Heart left ventricle (tissue), 16 donors: Measurements from ENCODE around the gene SHF. TPM values are rescaled to one million over a fixed set of nuclear protein-coding genes. Genes with fewer than 3 reads are reported as not detected.

Experiments used
- ATAC-seq, 4 donors: fragments of 200-7000 bp; cut with Tn5 transposase; one replicate each; pipeline ENCODE4 v1.9.1; 2020 to 2022; ENCODE audit warnings: moderate library complexity in 4 of 4, mild to moderate bottlenecking in 3 of 4, moderate number of reproducible peaks in 1 of 4
- DNase-seq, 5 donors: peaks; one replicate each; pipeline ENCODE4 v3.0.0-alpha.2; 2020
- H3K27ac ChIP-seq, 12 donors: fragments of 200-600 bp; sonication (generic) in 4 of 12; one replicate each; pipeline versions ENCODE4 v1.5.0 to v1.8.0; 2016 to 2022; ENCODE audit warnings: mild to moderate bottlenecking in 2 of 12
- H3K27me3 ChIP-seq, 9 donors: fragments of 200-600 bp; sonication (generic) in 2 of 9; one replicate each; pipeline versions ENCODE4 v1.5.1 to v1.8.0; 2016 to 2022; ENCODE audit warnings: mild to moderate bottlenecking in 3 of 9
- H3K36me3 ChIP-seq, 9 donors: fragments of 200-600 bp; sonication (generic) in 2 of 9; one replicate each; pipeline versions ENCODE4 v1.5.0 to v1.8.0; 2018 to 2022; ENCODE audit warnings: mild to moderate bottlenecking in 2 of 9
- H3K4me1 ChIP-seq, 12 donors: fragments of 200-600 bp; sonication (generic) in 4 of 12; one replicate each; pipeline versions ENCODE4 v1.5.0 to v1.8.0; 2016 to 2022; ENCODE audit warnings: mild to moderate bottlenecking in 3 of 12
- H3K4me3 ChIP-seq, 12 donors: fragments of 200-600 bp; sonication (generic) in 4 of 12; one replicate each; pipeline versions ENCODE4 v1.5.0 to v1.8.0; 2017 to 2022; ENCODE audit warnings: mild to moderate bottlenecking in 9 of 12, moderate library complexity in 4 of 12
- H3K9me3 ChIP-seq, 12 donors: fragments of 200-600 bp; sonication (generic) in 4 of 12; one replicate each; pipeline versions ENCODE4 v1.5.0 to v1.8.0; 2016 to 2022; ENCODE audit warnings: mild to moderate bottlenecking in 1 of 12
- CTCF ChIP-seq, 12 donors: fragments of 200-600 bp; sonication (generic) in 4 of 12; IDR thresholded peaks; one replicate each; pipeline versions ENCODE4 v1.5.0 to v1.8.0; 2018 to 2022; ENCODE audit warnings: antibody characterized with exemption in 12 of 12, mild to moderate bottlenecking in 5 of 12
- POLR2A ChIP-seq, 2 donors: fragments of 450-650 bp; IDR thresholded peaks; one replicate each; pipeline ENCODE4 v1.6.1; 2017; ENCODE audit warnings: antibody characterized with exemption in 2 of 2, mild to moderate bottlenecking in 2 of 2, moderate library complexity in 2 of 2
- WGBS, 4 donors: extraction: QIAGEN DNeasy Blood & Tissue Kit in 2 of 4; methylation state at CpG; one replicate each; pipeline versions ENCODE4 v1.1.5 to v1.1.7; 2013 to 2018; 5-methylcytosine and 5-hydroxymethylcytosine counted together
- intact Hi-C, 10 donors: fragments of 100-400 bp; cut with DNase I; formaldehyde crosslinking; loops; one replicate each; pipeline versions ENCODE4 v1.11.1 to v1.14.2; 2022
- polyA plus RNA-seq, 2 donors: library from polyadenylated mRNA; stranded (reverse); fragments of 200-250 nt; gene quantifications; one replicate each; pipeline ENCODE4 v1.2.3, GENCODE V29; 2013
- total RNA-seq, 9 donors: library from RNA; depleted of rRNA in 2 of 9; stranded (reverse); fragments of >200 nt in 2 of 9; fragmentation: NEBNext Ultra II Directional in 3 of 9; extraction: Animal tissue kit (Norgen Biotek cat#: 25700) in 3 of 9; gene quantifications; one replicate each; pipeline versions ENCODE4 v1.1.0 to v1.2.4, GENCODE V29; 2016 to 2023
- donor health status: ischemic (EF 13 %, LVEDD 7.1; RV severe dilation, severe dysfunction).
- donor health status: healthy with polysubstance abuse.
- donor health status: DM: no; HTN: yes; CAD: no.
- donor health status: DM: no; HTN: no; CAD: no.
- donor health status: ischemic (EF 25% LVEDD 6.9; RV normal size, moderate dysfunction).
- donor health status: ischemic (EF 25% LVEDD 5.7; RV mildly dilated, moderate dysfunction).
- donor health status: healthy.
- donor health status: DM: yes; HTN: yes; CAD: no.
- donor health status: ischemic (EF 35%, LVEDD 5.7; RV mildly dilated, moderate dysfunction).
- donor health status: nonischemic (EF 11% LVEDD 7.7; RV severe dilation, severe dysfunction).
- donor health status: DM: yes; HTN: yes; CAD: no.
- donor health status: PGD.
- donor health status: ischemic (EF 29% LVEDD 5.4; RV normal size, mild dysfunction).
- donor health status: nonischemic (EF 23%, LVEDD 6.1; RV moderate dilation, normal function).

The SHF gene
- total and polyA plus RNA-seq, 11 donors: 1.9 to 7.9 (median 3.9) TPM

DNA sequence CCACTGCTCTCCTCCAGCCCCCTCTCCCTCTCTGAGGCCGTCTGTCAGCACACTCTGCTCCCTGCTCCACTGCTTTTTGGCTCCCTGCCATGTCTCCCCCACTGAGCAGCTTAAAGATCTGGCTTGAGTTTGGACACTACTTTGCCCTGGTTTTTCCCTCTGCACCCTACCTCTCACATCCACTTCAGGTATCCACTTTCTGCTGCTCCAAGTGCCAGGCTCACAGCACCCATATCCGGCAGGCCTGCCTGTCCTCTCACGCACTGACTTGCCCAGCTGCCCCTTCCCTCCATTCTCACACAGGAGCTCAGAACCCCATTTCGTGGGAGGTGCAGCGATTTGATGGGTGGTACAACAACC, 54.2 kb downstream of the SHF start:
- Histone ChIP-seq H3K27me3 (peaks cover 6 to 64% (median 50%) of the 10 kb centered on the region in 9 donors), H3K4me3 (no peak overlapping the region), H3K36me3 (no peaks in the 10 kb centered on the region), H3K4me1 (peaks cover 0 to 20% (median 6%) of the 10 kb centered on the region in 12 donors), H3K27ac (no peak overlapping the region), H3K9me3 (no peaks in the 10 kb centered on the region)
- WGBS, 4 donors: 66 to 86% (median 78%) methylated on average over 5 of the region's 5 CpGs
- TF ChIP-seq CTCF (IDR thresholded peaks at IDR 0.05) (no peak), POLR2A (IDR thresholded peaks at IDR 0.05) (no peak)
- intact Hi-C loops: no loop called here
- no peak for DNase-seq
- ATAC-seq: no peak

DNA sequence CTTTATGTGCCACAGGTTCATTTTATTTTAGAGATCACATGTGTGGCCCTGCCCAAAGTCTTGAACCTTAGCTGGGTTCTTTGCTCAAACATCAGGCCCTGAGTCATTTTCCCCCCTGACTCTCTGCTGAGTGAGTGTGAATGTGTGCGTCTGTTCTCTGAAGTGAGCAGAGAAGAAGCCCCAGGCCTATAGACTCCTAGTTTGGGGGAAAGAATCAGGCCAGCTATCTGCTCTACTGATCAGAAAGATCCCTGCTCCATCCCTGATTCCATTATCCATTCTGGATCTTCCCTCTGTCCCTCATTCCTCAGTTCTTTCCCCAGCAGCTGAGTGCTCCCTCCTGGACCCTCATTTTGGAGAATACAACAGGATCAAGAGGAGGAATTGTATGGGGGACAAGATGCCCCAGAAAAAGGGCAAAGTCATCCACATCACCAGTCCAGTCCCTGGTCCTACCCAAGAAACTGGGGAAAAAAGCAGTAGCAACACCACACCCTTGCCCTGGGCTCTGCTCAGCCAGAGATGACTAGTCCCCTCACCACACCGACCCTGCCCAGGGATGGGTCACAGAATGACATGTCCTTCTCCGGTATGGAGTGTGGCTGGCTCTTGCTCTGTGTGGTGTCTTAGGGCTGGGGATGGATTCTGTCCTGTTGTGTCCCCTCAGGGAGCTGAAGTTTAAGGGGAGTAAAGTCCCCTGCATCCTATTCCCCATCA, 54.8 kb downstream of the SHF start:
- DNase-seq (no peak), ATAC-seq (no peak)
- intact Hi-C loops: no loop called here
- Histone ChIP-seq H3K9me3 (no peaks in the 10 kb centered on the region), H3K27ac (no peak overlapping the region), H3K36me3 (no peaks in the 10 kb centered on the region), H3K4me1 (peaks cover 0 to 20% (median 6%) of the 10 kb centered on the region in 12 donors), H3K27me3 (peaks cover 6 to 70% (median 54%) of the 10 kb centered on the region in 9 donors), H3K4me3 (no peak overlapping the region)
- TF ChIP-seq CTCF (IDR thresholded peaks at IDR 0.05) (no peak), POLR2A (IDR thresholded peaks at IDR 0.05) (no peak)
- 64 to 68% (median 66%) methylated on average over 3 of the region's 3 CpGs for WGBS, 4 donors

GRCh38 chr15:45131510-45131909, 56.3 kb downstream of the SHF start:
- intact Hi-C loops: no loop called here
- peaks cover 0 to 20% (median 6%) of the 10 kb centered on the region in 12 donors for H3K4me1 ChIP-seq
- ATAC-seq (no peak), DNase-seq (no peak)
- peaks cover 6 to 75% (median 55%) of the 10 kb centered on the region in 9 donors for H3K27me3 ChIP-seq
- no peak overlapping the region for H3K27ac ChIP-seq
- no peaks in the 10 kb centered on the region for H3K36me3 ChIP-seq
- no peak for TF ChIP-seq CTCF (IDR thresholded peaks at IDR 0.05)
- TF ChIP-seq POLR2A (IDR thresholded peaks at IDR 0.05): no peak
- H3K4me3 ChIP-seq: no peak overlapping the region
- H3K9me3 ChIP-seq: no peaks in the 10 kb centered on the region
- WGBS, 4 donors: 88 to 97% (median 94%) methylated on average over 3 of the region's 3 CpGs

DNA sequence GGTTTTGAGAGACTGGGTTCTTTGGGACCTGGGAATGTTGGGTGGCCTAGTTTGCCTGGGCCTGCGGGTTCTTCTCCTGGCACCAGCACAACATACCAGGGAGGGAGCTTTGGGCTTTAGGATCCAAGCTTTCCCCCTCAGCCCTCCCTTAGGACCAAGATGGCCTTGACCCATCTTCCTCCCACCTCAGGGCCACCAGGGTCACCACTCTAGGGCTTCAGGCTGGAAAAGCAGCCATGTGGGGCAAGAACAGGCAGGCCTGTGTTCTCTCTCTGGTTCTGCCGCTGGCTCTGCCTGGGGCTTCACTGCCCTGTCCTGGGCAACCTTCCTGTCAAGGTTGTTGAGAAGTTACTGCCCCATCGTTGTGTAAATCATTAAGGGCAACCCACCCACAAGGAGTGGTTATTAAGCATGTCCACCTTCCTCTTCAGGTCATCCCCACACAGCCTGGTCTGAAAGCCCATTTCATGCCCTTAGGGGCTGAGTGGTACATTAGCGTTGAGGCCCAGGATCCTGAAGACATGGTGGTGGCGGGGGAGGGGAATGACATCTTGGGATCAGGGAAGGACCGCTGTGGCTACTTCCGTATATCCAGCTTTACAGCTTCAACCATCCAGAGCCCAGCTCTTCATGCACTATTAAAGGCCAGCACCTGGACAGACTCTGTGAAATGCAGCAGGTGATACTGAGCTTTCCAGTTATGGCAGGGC, 57.3 kb downstream of the SHF start:
- Histone ChIP-seq H3K36me3 (no peaks in the 10 kb centered on the region), H3K4me3 (peak overlapping the region; percentile 11 to 61 (median 40)), H3K27me3 (peaks cover 6 to 73% (median 47%) of the 10 kb centered on the region in 9 donors), H3K9me3 (no peaks in the 10 kb centered on the region), H3K4me1 (peaks cover 0 to 20% (median 6%) of the 10 kb centered on the region in 12 donors), H3K27ac (no peak overlapping the region)
- DNase-seq: no peak
- intact Hi-C loops: no loop called here
- ATAC-seq: no peak
- WGBS, 4 donors: 85 to 92% (median 87%) methylated on average over 6 to 7 of the region's 7 CpGs
- TF ChIP-seq POLR2A (IDR thresholded peaks at IDR 0.05) (no peak), CTCF (IDR thresholded peaks at IDR 0.05) (no peak)
